Dermis microvascular lymphatic vessel endothelial cell (primary cell): ENCODE measurements around the gene PDPN. TPM values are rescaled to one million over a fixed set of nuclear protein-coding genes. Genes with fewer than 3 reads are reported as not detected.

Source experiments
- DNase-seq, 2 donors: peaks; one replicate each; pipeline versions ENCODE4 v3.0.0 to v3.0.0-alpha.2; 2010; ENCODE audit warnings: low read depth in 2 of 2
- total RNA-seq: library from RNA; depleted of rRNA; stranded (reverse); fragments of >200 nt; gene quantifications from 2 replicates; pipeline ENCODE4 v1.2.1, GENCODE V29; 2014

The PDPN gene
- total RNA-seq, 1 donor from 2014 or later: 70.3 TPM

DNA sequence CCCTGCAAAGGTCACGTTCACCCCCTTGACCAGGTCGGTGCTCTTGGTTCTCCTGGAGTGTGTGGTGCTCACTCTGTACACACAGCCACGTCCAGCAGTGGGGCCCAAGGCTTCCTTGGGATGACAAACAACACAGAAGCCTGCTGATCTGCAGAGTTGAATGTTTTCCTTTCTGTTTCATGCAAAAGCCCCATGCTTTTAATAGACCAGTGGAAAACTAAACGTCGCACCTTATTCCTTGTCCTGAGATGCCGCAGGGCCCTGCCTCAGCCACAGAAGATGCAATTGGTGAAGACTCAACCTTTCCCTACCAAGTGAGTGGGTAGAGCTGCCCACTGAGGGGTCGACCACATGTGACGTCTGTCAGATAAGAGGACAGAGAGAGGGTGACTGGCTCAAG lies 5.8 kb upstream of the PDPN start:
- DNase-seq: no peak

DNA sequence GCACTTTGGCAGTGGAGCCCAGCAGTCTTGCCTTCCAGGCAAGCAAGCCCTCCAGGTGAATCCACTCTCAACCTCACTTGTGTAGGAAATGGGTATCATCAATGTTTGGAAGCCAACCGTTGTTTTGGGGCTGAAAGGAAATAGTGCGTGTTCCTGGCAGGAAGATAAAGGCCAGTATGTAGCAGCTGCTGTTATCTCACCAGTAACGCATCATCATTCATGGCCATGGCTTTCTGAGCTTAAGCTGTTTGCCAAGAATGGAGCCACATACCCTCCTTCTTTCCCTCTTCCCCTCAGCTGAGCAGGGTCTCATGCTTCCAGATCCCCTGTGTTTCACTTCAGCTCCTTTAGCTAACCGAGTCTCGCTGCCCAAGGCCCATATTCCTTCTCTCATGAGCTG lies 2.2 kb upstream of the PDPN start:
- no peak for DNase-seq

DNA sequence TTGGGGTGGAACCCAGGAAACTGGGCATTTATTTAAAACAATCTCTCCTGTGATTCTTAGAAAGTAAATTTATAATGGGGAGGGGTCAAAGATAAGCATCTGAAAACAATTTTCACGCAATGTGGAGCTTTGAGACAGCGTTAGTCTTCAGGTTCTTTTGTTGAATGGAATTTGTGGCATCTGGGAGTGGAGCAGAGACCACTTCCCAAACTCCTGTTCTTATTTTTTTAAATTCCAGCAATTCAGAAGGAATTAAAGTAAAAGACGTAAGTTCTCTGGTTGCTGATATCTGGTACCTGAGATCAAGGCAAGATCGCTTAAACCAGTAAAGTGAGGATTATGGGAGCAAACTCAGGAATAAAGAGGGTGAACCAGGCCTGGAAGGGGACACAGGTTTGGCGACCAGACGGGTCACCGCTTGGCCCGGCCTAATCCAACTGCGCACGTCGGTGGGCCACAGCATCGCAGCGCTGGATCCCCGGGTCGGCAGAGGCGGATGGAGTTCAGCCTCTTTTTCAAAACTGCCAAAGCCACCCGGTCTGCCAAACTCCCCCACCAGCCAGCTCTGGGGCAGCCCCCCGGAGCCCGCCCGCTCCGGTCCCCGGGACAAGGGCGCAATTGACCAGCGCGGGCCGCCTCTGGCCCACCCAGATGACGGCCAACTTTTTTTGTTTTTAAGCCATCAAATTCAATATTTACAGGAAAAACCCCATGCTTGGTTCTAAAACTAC lies 754 bp upstream of the PDPN start:
- no peak for DNase-seq

DNA sequence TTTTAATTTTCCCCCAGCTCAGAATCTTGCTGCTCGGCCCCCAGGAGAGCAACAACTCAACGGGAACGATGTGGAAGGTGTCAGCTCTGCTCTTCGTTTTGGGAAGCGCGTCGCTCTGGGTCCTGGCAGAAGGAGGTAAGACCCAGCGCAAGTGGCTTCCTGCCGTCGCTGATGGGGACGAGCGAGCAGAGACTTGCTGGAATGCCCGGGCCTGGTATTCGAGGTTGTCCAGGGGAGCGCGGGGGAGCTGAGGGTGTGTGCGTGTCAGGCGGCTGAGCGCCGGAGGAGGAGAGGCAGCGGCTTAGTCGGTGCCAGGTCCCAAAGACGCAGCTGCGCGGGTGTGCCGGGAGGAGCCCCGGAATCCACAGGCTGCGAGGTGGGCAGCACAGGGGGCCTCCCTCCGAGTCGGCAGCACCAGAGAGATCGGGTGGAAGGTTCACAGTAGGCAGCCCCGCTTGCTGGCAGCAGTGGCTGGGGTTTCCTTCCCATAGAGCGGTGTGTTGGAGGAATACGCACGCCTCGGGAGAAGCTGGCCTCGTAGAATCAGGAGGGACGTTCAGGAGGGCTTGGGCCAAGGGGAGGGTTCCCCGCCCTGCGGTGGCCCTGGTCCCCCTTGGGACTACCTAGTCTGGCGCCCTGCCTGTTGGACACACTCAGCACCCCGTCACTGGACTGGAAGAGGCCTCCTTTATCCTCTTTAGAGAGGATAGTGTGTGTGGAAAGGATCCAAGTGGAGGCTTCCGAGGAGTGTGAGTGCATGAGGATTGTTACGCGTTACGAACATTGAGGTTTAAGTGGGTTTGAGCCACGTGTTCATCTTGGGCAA lies 547 bp downstream of the PDPN start:
- peak in 1 of 2 donors; percentile 41 for DNase-seq

DNA sequence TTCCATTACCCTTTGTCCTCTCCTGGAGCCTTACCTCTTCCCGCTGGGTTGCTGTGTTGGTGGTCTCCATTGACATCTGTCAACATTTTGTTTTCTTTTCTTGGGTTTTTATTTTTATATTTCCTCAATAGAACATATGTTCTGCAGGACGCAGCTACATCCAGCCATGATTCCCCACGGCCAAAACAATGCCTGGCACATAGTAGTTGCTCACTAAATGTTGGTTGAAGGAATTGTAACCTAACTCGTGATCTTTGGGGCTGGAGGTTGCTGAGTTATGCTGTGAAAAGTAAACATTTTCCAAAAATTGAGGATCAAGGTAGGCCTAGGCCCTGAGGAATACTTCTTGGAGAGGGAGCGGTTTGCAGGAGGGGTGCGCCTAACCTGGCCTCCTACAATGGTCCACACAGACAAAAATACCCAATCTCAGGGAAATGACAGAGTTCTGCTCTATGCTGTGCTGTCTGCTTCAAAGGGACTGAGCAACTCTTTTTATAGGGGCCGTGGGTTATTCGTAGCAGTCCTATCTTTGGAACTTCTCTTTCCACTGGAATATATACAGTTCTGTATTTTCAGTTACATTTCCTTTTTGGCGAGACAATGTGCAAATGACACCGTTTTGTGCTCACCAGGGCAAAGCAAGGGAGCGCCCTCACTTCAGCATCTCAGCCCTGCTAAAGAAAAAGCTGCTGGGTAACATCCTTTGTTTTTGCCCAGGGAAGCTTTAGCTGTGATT lies 1.4 kb downstream of the PDPN start:
- DNase-seq: no peak

DNA sequence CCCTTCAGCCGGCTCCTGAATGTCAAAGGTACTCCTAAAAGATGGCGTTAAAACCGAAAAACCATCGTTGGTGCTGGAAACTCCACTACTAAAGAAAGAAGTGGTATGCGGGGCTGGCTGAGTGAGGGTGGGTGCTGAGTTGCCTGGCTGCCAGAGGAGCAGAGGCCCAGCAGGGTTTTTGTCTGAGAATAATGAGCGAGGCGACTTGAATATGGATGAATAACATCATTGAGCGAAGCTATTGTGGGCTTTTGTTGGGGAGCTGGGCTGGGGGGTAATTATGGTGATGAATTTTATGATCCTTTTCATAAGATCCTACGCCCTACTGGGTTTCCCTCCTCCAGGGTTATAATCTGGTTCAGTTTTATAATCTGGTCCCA lies 2.0 kb downstream of the PDPN start:
- no peak for DNase-seq

DNA sequence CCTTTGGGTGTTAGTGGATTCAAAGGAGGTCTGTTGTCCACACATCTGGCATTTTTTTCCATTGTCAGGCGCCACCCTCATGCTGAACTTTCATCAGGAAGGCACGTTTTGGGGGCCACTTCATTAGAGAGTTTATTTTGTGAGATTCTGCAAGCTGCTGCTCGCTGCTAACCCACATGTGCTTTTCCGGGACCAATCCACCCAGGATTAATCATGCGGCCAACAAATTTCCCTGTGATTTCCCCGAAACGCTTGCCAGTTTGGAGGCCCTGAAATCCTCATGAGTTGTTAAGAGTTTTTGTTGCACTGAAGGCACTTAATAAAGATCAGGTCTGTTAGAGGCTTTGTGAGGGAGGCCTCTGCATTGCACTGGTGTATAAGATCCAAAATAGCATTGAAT lies 2.4 kb downstream of the PDPN start:
- DNase-seq: peak in 1 of 2 donors; percentile 33

DNA sequence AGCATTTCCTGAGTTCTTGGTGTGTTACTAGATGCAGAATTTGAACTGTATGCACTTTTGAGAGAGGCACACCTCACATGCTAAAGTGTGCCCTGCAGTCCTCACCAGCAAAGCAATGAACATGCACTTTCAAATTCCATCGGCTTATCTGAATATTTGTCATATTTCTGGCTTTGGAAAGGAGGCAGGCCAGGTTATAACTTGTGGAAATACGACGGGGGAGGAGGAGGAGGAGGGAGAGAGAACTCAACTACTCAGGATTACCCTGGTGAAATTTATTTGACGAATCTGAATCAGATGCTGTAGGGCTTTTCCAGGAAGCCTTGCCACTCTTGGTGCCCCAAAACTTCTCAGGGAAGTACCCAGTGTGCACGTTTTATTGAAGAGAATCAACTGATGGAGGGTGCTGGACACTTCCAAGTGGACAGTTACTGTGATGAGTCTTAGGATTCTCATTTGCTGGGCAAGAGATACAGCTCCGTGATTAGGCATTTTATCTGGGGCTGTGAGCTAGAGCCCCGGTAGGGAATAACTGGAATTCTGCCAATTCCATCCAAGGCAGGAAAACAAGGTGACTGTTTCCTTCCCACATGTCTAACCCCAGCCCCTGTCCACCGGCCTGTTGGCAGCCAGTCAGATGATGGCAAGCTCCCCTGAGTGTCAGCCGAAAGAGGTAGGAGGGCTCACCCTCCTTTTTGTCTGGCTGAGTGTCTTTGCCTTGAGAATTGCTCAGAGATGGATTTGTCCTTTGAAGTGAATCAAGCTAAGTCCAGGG lies 3.8 kb downstream of the PDPN start:
- peak; percentile 67 to 74 for DNase-seq

DNA sequence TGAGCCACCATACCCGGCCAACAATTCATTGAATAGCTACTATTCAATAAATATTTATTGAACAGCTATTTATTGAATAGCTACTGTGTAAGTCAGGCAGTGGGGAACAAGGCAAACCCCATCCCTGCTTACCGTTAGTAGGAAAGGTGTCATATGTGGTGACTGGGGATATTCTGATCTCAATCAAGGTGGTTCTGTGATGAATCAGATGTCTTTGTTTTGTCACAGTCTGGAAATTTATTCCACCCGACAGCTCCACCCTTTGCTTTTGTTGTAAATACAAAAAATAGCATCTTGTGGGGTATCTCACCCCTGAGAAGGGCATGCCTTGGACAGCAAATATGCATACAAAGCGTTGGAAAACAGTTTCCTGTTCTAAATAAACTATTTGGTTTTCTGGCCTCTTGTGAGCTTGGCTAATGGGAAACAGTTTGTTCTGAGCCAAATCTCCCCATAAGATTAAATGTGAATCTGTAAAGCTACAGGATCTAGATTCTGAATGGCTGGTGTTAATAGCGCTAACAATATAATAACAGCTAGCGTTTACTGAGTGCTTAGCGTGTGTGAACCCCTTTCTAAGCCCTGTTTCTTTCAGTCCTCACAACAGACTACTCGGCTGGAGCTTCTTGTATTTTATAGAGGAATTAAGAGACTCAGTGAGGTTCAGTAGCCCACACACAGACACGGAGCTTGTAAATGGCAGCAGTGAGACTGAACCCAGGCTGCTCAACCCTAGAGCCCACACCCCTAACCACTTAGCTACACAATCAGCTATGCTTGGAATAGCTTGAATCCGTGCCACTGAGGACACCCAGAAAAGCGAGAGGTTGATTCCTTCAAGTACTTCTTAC lies 5.5 kb downstream of the PDPN start:
- no peak for DNase-seq

DNA sequence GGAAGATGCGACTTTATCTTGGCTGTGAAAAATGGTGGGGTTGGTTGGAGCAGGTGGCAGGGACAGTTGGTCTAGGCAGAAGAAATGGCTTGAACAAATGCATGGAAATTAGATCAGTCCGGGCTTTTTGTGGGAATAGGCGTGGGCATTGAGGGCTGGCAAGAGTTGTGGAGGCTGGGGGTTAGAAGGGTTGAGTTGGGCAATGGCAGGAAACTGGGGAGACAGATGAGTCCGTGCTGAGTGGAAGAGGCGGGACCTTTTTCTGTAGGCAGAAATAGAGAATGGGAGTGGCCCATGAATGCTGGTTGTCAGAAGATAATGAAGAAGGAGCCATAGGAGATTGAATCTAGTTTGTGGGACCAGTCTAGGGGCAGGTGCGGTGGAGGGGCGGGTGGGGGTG lies 6.9 kb downstream of the PDPN start:
- no peak for DNase-seq

DNA sequence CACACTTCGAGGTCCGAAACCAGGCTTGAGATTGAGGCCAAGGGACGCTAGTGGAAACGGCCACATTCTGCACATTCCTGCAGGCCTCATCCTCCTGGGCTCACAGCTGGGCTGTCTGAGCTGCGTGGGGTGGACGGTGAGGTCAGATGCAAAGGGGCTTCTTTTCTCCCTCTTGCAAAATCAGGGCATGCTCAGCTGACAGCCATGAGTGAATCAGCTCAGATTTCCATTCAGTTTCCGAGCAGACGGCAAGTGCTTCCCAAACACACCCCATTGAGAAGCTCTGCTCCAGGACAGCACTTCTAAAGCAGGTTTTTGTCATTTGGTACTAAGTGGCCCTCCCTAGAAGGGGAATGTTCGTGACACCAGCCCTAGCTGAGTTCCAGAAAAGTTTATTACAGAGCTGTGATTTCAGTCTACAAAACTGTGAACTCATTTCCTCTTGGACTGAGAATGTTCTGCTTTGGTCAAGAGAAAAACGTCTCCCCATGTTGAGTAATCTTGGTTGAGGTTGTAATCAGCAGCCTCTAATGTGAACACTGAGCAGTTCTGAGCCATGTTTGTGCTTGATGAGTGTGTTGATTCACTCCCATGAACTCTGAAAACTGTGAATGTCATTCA lies 10.0 kb downstream of the PDPN start:
- DNase-seq: peak in 1 of 2 donors; percentile 61

DNA sequence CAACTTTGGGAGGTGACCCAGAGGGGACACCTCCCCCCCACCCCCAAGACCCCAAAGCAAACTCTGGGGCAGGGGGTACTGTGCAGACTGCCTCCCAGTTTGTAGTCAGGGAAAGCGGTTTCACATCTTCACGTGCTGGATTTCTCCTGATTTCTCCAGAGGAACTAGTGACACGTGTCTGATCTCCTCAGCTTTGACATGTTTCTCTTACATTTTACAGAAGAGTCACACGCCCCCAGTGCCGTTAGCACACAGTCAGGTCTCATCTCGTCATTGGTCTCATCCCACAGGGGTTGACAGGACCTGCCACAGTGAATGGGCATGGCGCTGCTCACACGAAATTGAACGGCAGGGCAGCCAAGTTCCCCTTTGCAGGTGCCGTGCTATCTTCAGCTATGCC lies 11.8 kb downstream of the PDPN start:
- no peak for DNase-seq

DNA sequence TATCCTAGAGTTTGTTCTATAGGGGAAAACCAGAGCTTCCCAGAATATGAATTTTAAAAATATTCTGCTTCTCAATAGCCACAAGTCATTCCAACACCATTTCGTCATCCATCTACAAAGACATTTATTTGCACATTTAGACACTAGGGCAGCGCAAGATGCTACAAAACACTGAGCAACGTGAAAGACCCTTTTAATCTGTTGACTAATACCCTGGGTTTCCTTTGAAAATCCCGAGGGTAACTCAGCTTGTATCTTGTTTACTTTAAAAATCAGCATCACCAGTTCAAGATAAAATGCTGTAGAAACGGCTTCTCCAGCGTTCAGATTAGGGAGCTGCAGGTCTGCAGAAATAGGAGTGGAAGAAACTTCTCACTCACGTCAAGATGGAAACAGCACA lies 13.5 kb downstream of the PDPN start:
- no peak for DNase-seq

DNA sequence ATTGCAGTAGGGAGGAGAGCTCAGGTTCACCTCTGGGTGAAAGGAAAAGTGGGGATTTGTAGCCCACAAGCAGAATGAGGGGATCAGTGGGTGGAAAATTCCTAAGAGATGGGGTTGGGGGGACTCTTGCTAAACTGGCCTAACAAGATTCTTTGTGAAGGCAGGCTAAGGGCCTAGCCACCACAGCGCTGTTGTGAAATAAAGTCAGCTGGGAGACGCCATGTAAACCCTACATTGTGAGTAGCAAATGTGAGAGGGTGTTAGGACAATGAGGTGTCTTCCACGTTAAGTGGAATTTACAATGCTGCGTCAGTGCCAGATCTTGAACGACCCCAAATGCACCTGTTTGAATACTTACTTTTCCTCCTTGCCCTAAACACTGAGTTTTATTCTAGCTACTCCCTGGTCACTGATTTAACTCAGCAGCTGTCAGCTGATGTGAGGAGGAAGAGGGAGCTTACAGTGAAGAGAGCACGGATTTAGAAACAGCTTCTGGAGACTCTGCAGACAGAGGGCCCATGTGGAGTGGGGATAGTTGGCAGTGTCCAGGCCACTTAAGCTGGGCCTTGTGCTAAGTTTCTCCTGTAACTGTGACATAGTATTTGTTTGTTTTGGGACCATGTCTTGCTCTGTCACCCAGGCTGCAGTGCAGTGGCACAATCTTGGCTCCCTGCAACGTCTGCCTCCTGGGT lies 17.3 kb downstream of the PDPN start:
- no peak for DNase-seq

DNA sequence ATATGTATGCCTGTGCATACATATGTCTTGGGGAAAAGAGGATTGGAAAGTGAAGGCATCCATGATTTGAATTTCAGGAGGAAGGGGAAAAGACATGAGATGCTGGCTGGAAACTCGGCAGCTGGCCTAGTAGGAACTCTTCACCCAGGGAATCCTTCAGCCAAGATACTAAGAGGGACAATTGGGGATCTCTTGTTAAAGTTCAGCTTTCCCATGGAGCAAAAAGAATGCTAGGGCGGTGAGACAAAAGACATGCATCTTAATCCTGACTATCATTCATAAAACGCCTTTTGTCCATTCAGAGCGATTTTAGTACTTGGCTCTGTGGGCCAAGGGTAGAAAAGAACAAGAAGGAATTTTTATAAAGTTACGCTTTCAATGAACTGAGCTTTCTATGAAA lies 20.5 kb downstream of the PDPN start:
- DNase-seq: no peak

DNA sequence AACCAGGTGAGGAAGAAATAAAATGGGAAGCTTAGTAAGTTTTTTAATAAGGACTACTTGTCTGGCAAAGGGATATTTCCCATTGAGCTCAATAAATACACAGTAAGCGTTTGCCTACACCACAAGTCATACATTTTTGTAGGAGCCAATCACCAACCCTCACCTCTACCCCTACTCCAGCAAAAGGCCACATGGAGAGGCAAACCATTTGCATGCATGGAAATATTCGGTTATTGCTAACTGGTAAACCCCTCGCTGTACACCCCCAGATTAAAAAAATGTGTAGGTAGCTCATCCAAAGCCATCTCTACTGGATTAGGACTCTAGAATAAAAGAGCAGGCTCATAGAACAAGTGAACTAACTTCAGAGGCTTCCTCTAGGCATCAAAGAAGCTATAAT lies 21.1 kb downstream of the PDPN start:
- no peak for DNase-seq

DNA sequence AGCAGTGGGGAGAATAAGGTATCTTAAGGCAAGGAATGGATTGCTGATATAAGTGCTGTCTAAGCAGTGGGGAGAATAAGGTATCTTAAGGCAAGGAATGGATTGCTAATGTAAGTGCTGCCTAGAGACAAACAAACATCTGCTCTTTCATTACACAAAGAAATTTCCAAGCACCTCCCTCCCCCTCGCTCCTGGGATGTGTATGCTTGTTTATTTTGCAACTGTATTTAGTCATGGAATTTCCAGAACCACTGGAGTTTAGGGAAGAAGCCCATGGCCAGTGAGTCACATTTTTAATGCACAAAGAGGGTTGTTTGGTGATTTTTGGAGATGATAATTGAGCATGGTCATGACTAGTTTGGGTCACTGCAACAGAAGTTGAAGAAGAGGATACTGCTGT lies 21.5 kb downstream of the PDPN start:
- DNase-seq: peak; percentile 45 to 74

DNA sequence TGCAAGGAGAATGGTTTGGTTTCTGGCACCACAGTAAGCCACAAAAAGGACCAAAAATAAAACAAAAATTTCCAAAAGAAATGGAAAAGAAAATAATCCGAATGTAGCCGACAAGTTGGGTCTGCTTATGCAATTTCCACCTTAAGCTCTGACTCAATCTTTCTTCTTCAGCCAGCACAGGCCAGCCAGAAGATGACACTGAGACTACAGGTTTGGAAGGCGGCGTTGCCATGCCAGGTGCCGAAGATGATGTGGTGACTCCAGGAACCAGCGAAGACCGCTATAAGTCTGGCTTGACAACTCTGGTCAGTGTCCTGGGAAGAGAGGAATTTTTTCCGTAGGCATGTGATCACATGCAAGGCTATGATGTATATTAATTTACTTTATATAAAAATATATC lies 23.4 kb downstream of the PDPN start:
- DNase-seq: no peak

DNA sequence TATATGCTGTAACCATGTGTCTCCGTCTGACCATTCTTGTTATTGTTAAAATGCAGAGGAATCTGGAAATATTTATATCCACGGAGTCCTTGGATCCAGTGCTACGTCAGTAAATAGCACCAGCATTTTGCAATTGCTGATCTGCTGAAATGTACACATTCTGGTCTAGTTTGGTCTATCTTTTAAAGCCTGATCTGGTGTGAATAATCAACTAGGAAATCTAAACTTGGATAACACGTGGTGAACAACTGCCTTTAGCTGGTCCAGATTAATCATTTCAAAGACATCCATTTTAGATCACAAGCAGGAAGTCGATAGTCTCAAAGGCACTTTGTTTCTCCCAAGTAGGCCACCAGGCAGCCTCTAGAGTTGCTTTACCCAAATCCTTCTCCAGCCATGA lies 32.6 kb downstream of the PDPN start:
- no peak for DNase-seq

DNA sequence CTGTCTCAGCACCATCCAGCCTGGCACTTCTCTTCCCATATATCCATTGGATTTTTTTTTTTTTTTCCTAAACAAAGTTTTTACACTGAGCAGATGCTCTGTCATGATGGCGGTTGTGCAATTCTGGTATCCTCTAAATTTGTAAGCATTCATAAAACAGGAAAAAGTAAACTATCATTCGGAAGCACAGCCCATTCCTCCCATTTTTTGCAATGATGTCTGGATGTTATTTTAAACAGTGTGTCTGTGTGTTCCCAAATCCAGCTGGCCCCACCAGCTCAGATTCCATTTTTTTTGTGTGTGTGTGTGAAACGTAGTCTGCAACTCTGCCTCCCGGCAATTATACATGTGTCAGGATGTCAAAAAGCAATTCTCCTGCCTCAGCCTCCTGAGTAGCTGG lies 33.5 kb downstream of the PDPN start:
- DNase-seq: peak; percentile 9 to 86
